Neuronal stem cell (in vitro differentiated cells): ENCODE results near the gene PRR16.
A peak's percentile ranks its signal among the peaks of the same experiment; 100 is the strongest.

Experiments
- DNase-seq: peaks from one replicate; pipeline ENCODE4 v3.0.0-alpha.2; 2013; ENCODE audit warnings: low spot score
- H2AFZ ChIP-seq: one replicate; pipeline ENCODE4 v1.6.1; 2013; ENCODE audit warnings: mild to moderate bottlenecking, low read length, inconsistent platforms
- H2AK5ac ChIP-seq: 2 replicates; pipeline ENCODE4 v1.6.1; 2013; ENCODE audit warnings: low read depth, mild to moderate bottlenecking, inconsistent platforms, low read length, moderate library complexity, mixed read lengths
- H2BK120ac ChIP-seq: 2 replicates; pipeline ENCODE4 v1.6.1; 2013; ENCODE audit warnings: low read depth, mild to moderate bottlenecking, inconsistent platforms, low read length, moderate library complexity, mixed read lengths
- H2BK12ac ChIP-seq: one replicate; pipeline ENCODE4 v1.6.1; 2013; ENCODE audit warnings: low read length, inconsistent platforms
- H2BK15ac ChIP-seq: 2 replicates; pipeline ENCODE4 v1.6.1; 2013; ENCODE audit warnings: mild to moderate bottlenecking, low read length, inconsistent platforms, mixed read lengths
- H2BK5ac ChIP-seq: one replicate; pipeline ENCODE4 v1.6.1; 2013; ENCODE audit warnings: inconsistent platforms, mild to moderate bottlenecking, low read length, moderate library complexity
- H3K14ac ChIP-seq: one replicate; pipeline ENCODE4 v1.6.1; 2013; ENCODE audit warnings: low read length, inconsistent platforms
- H3K18ac ChIP-seq: 2 replicates; pipeline ENCODE4 v1.6.1; 2013; ENCODE audit warnings: low read length, inconsistent platforms
- H3K23ac ChIP-seq: 2 replicates; pipeline ENCODE4 v1.6.1; 2013; ENCODE audit warnings: low read depth, mild to moderate bottlenecking, mixed read lengths, low read length, inconsistent platforms; ENCODE audit not compliant: poor library complexity
- H3K27ac ChIP-seq: replicated peaks from 3 replicates; pipeline ENCODE4 v1.5.1; 2013; ENCODE audit warnings: low read length, inconsistent platforms
- H3K27me3 ChIP-seq, 3 experiments: 2 replicates each; pipeline ENCODE4 v1.6.1; 2013; ENCODE audit warnings: low read length in 3 of 3, mild to moderate bottlenecking in 2 of 3, inconsistent platforms in 1 of 3, low read depth in 1 of 3, mixed read lengths in 1 of 3, moderate library complexity in 1 of 3; ENCODE audit not compliant: control insufficient read depth in 3 of 3, insufficient read depth in 3 of 3
- H3K36me3 ChIP-seq, 2 donors: replicated peaks in 1 of 2; 2 replicates each; pipeline ENCODE4 v1.6.1; 2013; ENCODE audit warnings: low read length in 2 of 2; ENCODE audit not compliant: control insufficient read depth in 2 of 2, insufficient read depth in 2 of 2
- H3K4ac ChIP-seq: 2 replicates; pipeline ENCODE4 v1.6.1; 2013; ENCODE audit warnings: inconsistent platforms, mild to moderate bottlenecking, low read length, moderate library complexity
- H3K4me1 ChIP-seq, 2 donors: 1 replicate in 1 of 2; 2 replicates in 1 of 2; pipeline ENCODE4 v1.6.1; 2013; ENCODE audit warnings: low read length in 2 of 2, low read depth in 1 of 2; ENCODE audit not compliant: control insufficient read depth in 2 of 2, insufficient read depth in 1 of 2
- H3K4me2 ChIP-seq: one replicate; pipeline ENCODE4 v1.6.1; 2013; ENCODE audit warnings: mild to moderate bottlenecking, low read length, inconsistent platforms; ENCODE audit not compliant: insufficient read depth, poor library complexity, severe bottlenecking
- H3K4me3 ChIP-seq, 2 donors: 2 replicates each; pipeline ENCODE4 v1.5.1; 2013; ENCODE audit warnings: low read length in 2 of 2, mild to moderate bottlenecking in 2 of 2, inconsistent platforms in 1 of 2, moderate library complexity in 1 of 2
- H3K79me1 ChIP-seq: one replicate; pipeline ENCODE4 v1.6.1; 2013; ENCODE audit warnings: low read depth, mild to moderate bottlenecking, inconsistent platforms, low read length, moderate library complexity
- H3K9ac ChIP-seq: one replicate; pipeline ENCODE4 v1.6.1; 2013; ENCODE audit warnings: mild to moderate bottlenecking, low read depth, low read length, inconsistent platforms; ENCODE audit not compliant: poor library complexity
- H3K9me3 ChIP-seq, 2 donors: replicated peaks in 1 of 2; 2 replicates each; pipeline versions ENCODE3 to v1.6.1; 2013; ENCODE audit warnings: low read length in 2 of 2, mild to moderate bottlenecking in 2 of 2, inconsistent platforms in 1 of 2, low read depth in 1 of 2, mixed read lengths in 1 of 2, moderate library complexity in 1 of 2; ENCODE audit not compliant: control insufficient read depth in 2 of 2, insufficient read depth in 1 of 2
- H4K8ac ChIP-seq: one replicate; pipeline ENCODE4 v1.6.1; 2013; ENCODE audit warnings: low read depth, mild to moderate bottlenecking, inconsistent platforms, low read length, moderate library complexity
- H4K91ac ChIP-seq: one replicate; pipeline ENCODE4 v1.6.1; 2013; ENCODE audit warnings: low read length, low read depth, mild to moderate bottlenecking, inconsistent platforms; ENCODE audit not compliant: poor library complexity
- WGBS, 2 donors: extraction: QIAGEN DNeasy Blood & Tissue Kit; methylation state at CpG; one replicate each; pipeline ENCODE4 v1.1.7; 2013; ENCODE audit warnings: missing lambda C conversion rate in 2 of 2, mixed read lengths in 1 of 2; ENCODE audit not compliant: insufficient read length in 2 of 2, insufficient replicate concordance in 1 of 2; ENCODE audit errors: extremely low coverage in 2 of 2; 5-methylcytosine and 5-hydroxymethylcytosine counted together

The PRR16 gene

GRCh38 chr5:120600639-120601038 lies 136.5 kb downstream of the PRR16 start:
- Histone ChIP-seq H2AK5ac (no peak overlapping the region), H2BK15ac (no peak overlapping the region), H3K27ac (no peak overlapping the region), H3K9me3 (no peaks in the 10 kb centered on the region), H2BK5ac (no peak overlapping the region), H2AFZ (no peak overlapping the region), H3K23ac (no peak overlapping the region), H3K4me2 (no peak overlapping the region), H3K27me3 (no peaks in the 10 kb centered on the region), H3K4me1 (peaks cover 0 to under 1% of the 10 kb centered on the region in 2 donors), H3K4ac (no peak overlapping the region), H3K18ac (no peak overlapping the region), H3K4me3 (no peak overlapping the region), H2BK12ac (no peak overlapping the region), H3K14ac (no peak overlapping the region), H4K8ac (no peak overlapping the region), H4K91ac (no peak overlapping the region), H3K36me3 (no peaks in the 10 kb centered on the region), H3K79me1 (no peaks in the 10 kb centered on the region), H3K9ac (no peak overlapping the region), H2BK120ac (no peak overlapping the region)
- DNase-seq, result no peak
- no CpG with 5 or more reads among the region's 4 CpGs for WGBS, 2 donors

- Histone ChIP-seq H2AK5ac (no peak overlapping the region), H2BK120ac (no peak overlapping the region), H3K4me1 (peaks cover 0 to 4% of the 10 kb centered on the region in 2 donors), H3K9me3 (no peaks in the 10 kb centered on the region), H3K9ac (no peak overlapping the region), H3K4me2 (no peak overlapping the region), H3K4ac (no peak overlapping the region), H2BK15ac (no peak overlapping the region), H3K23ac (no peak overlapping the region), H2BK5ac (no peak overlapping the region), H2AFZ (no peak overlapping the region), H3K79me1 (no peaks in the 10 kb centered on the region), H3K36me3 (no peaks in the 10 kb centered on the region), H4K91ac (no peak overlapping the region), H2BK12ac (no peak overlapping the region), H3K14ac (no peak overlapping the region), H3K27me3 (no peaks in the 10 kb centered on the region), H3K18ac (no peak overlapping the region), H3K27ac (no peak overlapping the region), H3K4me3 (no peak overlapping the region), H4K8ac (no peak overlapping the region)
- WGBS, 2 donors, result no CpG with 5 or more reads among the region's 1 CpG
- DNase-seq, result no peak
Observed at GRCh38 chr5:120602033-120602432, 137.9 kb downstream of the PRR16 start.

- Histone ChIP-seq H3K18ac (no peak overlapping the region), H3K36me3 (no peaks in the 10 kb centered on the region)
- no peak for DNase-seq
Observed at GRCh38 chr5:120604884-120605283, 140.8 kb downstream of the PRR16 start.

GRCh38 chr5:120605325-120606079 lies 141.4 kb downstream of the PRR16 start:
- Histone ChIP-seq H2BK12ac (no peak overlapping the region), H2BK120ac (peak overlapping the region; percentile 44), H3K14ac (no peak overlapping the region), H3K4me3 (no peak overlapping the region), H4K91ac (no peak overlapping the region), H3K4me2 (no peak overlapping the region), H2AFZ (no peak overlapping the region), H3K23ac (no peak overlapping the region), H3K79me1 (no peaks in the 10 kb centered on the region), H3K27me3 (no peaks in the 10 kb centered on the region), H3K4ac (no peak overlapping the region), H3K9ac (no peak overlapping the region), H3K18ac (peak overlapping the region; percentile 52), H3K9me3 (no peaks in the 10 kb centered on the region), H3K27ac (no peak overlapping the region), H3K36me3 (no peaks in the 10 kb centered on the region), H2BK5ac (no peak overlapping the region), H4K8ac (no peak overlapping the region), H2BK15ac (no peak overlapping the region), H2AK5ac (no peak overlapping the region), H3K4me1 (peaks cover 0 to 4% of the 10 kb centered on the region in 2 donors)
- no CpG with 5 or more reads among the region's 1 CpG for WGBS, 2 donors
- DNase-seq, result no peak

More at GRCh38 chr5:120604884-120605283, 140.8 kb downstream of the PRR16 start:
- H4K91ac ChIP-seq, result no peak overlapping the region
- H2BK12ac ChIP-seq, result no peak overlapping the region
- H2BK120ac ChIP-seq, result no peak overlapping the region
- H3K4me1 ChIP-seq, result peaks cover 0 to 4% of the 10 kb centered on the region in 2 donors
- H2BK5ac ChIP-seq, result no peak overlapping the region
- H3K23ac ChIP-seq, result no peak overlapping the region
- no peaks in the 10 kb centered on the region for H3K9me3 ChIP-seq
- no peak overlapping the region for H4K8ac ChIP-seq
- no peak overlapping the region for H2AK5ac ChIP-seq
- H3K9ac ChIP-seq, result no peak overlapping the region
- H3K4me3 ChIP-seq, result no peak overlapping the region
- no peak overlapping the region for H3K4ac ChIP-seq
- H2AFZ ChIP-seq, result no peak overlapping the region
- H2BK15ac ChIP-seq, result no peak overlapping the region
- no CpG with 5 or more reads among the region's 2 CpGs for WGBS, 2 donors
- H3K27ac ChIP-seq, result no peak overlapping the region
- H3K4me2 ChIP-seq, result no peak overlapping the region
- H3K14ac ChIP-seq, result no peak overlapping the region
- no peaks in the 10 kb centered on the region for H3K79me1 ChIP-seq
- no peaks in the 10 kb centered on the region for H3K27me3 ChIP-seq
